GM18502 (cell line): ENCODE data around the gene IPCEF1.

Experiments
- ATAC-seq: cut with Tn5 transposase; IDR thresholded peaks from one replicate; pipeline ENCODE4 v1.9.1; 2021; ENCODE audit warnings: mild to moderate bottlenecking; ENCODE audit not compliant: unreplicated experiment, poor library complexity

IPCEF1 gene

DNA sequence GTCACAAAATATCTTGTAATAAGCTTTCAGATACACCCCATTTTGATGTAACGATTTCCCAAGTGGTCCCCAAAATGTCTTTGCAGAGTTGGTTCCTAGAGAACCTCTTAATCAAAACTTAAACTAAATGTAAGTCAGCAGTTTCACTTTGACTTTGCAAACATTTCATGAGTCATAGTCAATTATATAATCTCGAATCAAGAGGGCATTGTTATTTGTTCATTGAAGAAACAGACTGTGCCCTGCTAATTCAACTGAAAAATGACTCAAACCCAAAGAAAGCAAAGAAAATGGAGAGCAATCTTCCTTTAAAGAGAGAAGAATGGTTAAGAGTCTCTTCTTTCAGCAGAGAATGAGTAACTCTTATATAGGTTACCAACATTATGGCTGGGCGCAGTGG lies 58.3 kb downstream of the IPCEF1 start:
- ATAC-seq: peak; percentile 50

DNA sequence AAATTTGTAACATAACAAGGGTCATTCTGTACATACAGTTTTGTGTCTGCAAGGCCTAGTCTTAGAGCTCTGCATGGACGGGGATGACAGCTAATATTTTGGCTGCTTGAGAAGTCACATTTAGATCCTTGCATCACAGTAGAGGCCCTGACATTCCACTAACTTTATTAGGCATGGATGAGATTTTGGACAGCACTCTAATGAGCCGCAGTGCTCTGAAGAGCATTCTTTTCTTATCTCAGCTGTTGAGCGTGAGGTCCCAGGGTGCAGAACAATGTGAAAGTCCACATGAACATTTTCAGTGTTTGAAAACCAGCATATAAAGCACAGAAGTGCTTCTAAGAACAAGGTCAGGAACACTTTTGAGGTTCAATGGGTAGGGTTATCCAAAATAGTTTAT lies 58.9 kb downstream of the IPCEF1 start:
- no peak for ATAC-seq

DNA sequence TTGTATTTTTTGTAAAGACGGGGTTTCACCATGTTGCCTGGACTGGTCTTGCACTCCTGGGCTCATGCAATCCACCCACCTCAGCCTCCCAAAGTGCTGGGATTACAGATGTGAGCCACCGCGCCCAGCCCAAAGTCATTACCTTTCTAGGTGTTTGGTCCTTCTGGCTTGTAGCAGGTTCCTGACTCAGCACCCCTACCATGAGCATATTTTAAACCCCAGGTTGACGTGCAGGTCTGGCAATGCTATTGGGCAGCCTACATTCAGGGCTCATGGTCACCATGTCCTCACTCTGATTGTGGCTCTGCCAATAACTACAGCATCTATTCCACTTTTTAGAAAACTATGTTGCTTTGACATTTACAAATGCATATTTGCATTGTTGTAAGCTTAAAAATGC lies 59.4 kb downstream of the IPCEF1 start:
- no peak for ATAC-seq

DNA sequence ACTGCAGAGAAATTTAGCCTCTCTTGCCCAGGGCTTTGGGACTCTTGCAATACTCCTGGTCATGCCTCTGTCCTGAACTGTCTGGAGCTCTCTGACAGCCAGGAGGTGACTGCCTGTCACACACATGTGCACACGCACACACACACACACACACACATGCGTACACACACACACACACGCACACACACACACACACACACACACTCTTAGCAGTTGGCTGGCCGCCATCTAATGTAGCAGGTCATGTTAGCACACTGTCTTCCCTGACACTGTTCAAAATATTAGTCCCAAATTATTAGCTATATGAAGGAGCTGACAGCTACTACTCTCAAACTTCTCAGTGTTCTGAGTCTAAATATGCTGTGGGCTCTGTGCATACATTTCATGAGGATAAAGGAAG lies 60.9 kb downstream of the IPCEF1 start:
- no peak for ATAC-seq

DNA sequence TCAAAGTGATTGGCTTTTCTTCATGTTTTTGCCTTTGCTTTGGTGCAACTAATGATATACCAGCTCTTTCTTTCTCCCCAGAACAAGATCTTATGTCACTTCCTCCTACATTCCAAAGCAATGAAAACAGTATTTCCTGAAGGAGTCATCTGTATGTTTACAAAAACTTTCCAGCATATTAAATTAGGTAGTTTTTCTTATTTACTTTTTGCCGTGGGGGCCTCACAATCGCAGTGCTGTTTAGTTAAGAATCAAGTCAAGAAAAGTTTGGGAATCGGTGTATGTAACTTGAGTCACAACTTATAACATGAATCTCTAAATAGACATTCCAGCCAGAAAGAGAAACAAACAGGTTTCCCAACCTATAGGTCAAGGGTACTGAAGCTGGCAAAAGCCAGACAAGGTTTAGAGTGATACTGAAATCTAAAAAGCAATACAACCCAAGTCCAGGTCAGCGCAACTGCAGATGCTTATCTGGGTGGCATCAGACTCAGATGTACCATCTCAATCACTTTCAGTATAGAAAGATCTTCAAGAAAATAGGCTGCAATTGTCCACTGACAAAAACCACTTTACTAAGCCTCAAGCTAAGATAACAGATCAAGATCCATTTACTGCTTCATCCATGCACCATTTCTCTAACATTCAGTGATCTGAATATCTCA lies 63.6 kb downstream of the IPCEF1 start:
- no peak for ATAC-seq

DNA sequence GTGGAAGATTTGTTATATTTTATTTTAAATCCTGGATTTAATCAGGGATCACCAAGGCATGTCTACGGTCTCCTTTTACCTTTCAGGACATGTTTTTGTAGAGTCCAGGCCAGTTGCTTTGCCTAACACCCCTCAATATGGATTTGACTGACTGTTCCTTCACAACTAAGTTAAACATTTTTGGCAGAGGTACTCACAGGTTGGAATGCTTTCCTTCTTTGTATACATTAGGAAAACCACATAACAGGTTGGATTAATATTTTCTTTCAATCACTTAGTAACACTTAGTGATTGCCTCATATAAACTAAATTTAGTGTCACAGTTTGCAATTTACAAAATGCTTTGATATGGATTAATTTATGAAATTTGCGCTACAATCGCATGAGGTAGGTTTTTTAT lies 64.5 kb downstream of the IPCEF1 start:
- ATAC-seq: no peak

DNA sequence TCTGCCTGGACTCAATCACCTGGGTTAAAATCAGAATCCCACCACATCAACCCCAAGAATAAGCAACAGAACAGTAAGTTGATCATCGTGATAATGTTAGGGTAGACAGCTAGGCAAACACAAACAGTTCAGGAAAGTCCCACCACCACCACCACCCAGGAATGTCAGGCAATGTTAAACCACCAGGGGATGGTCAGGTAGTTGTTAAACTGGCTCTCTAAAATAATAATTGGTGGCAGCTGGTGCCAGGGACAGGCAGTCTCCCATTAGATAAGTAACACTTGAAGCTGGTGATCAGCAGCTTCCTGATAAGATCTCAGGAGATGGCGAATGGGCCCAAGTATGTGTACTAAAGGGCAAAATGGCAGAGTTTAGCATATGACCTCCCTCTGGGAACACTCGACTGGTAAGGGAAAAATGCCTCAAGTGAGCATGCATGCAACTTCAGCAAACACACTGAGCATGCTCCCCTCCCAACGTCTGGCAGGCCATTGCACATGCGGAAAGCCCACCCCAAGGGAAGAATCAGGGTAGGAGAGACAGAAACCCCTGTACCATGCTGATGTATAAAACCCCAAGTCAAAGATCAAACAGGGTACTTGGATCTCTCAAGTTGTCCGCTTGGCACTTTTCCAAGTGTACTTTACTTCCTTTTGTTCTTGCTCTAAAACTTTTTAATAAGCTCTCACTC lies 66.6 kb downstream of the IPCEF1 start:
- no peak for ATAC-seq

DNA sequence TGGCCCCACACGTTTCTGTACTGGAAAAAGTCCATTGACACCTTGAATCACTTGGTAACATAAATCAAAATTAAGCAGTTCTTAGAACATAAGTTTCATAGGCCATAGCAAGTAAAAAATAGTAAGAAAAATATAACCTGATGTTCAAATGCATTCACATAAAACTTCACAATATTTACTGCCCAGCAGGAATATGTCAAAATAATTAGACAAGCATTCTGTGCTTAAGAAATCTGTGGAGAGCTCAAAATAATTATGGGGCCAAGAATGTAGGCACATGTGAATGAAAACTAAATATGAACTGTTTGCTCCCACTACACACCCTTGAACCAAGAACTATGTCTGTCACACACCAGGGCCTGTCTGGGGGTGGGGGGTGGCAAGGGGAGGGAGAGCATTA lies 70.8 kb downstream of the IPCEF1 start:
- ATAC-seq: no peak

DNA sequence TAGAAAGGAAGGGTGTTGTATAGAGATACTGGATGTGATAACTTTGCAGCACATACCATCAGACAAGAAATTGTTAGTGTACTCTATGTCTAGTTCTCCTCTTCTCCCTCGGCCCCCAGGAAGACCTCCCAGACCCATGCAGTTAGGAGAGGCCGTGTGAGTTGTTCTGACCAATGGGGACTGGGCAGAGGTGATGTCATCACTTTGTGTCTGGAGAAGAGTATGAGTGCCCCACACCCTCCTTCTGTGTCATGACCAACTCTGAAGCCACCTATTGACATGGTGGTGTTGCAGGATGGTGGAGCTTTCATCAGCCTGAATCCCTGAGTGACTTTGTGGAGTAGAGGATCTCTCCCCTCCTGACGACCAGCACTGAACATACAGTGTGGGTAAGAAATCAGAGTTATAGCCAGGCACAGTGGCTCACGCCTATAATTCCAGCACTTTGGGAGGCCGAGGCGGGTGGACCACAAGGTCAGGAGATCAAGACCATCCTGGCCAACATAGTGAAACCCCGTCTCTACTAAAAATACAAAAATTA lies 72.2 kb downstream of the IPCEF1 start:
- no peak for ATAC-seq

DNA sequence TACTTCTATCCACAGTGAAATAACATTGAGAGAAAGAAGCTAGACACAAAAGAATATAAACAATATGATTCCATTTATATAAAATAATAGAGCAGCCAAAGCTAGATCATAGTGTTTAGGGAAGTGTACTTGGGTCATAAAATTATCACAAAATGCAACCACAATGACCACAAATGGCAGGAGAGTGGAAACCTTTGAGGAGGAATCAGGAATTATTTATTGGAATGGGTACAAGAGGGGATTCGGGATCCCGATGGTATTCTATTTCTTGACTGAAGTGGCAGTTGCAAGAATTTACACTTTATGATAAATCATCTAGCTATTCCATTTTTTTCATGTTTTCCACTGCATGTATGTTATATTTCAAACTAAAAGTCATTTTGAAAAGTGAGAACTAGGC lies 76.1 kb downstream of the IPCEF1 start:
- ATAC-seq: no peak

DNA sequence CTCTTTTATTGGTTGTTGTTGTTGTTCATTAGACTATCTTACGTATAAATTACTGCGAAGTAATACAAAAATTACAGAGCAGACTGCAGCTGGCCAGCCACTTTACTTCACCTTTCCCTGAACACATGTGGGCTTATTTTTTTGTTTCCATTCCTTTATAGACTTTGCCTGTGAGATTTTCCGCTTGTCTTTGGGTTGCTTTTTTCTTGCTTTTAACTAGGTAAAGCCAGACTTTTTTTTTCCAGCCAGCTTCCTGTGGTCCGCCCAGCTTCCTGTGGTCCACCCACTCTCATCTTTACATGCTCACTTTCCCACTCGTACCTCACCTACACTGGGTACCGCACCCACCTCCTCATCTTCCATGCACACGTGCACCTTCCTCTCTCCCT lies 79.0 kb downstream of the IPCEF1 start:
- peak; percentile 35 for ATAC-seq

DNA sequence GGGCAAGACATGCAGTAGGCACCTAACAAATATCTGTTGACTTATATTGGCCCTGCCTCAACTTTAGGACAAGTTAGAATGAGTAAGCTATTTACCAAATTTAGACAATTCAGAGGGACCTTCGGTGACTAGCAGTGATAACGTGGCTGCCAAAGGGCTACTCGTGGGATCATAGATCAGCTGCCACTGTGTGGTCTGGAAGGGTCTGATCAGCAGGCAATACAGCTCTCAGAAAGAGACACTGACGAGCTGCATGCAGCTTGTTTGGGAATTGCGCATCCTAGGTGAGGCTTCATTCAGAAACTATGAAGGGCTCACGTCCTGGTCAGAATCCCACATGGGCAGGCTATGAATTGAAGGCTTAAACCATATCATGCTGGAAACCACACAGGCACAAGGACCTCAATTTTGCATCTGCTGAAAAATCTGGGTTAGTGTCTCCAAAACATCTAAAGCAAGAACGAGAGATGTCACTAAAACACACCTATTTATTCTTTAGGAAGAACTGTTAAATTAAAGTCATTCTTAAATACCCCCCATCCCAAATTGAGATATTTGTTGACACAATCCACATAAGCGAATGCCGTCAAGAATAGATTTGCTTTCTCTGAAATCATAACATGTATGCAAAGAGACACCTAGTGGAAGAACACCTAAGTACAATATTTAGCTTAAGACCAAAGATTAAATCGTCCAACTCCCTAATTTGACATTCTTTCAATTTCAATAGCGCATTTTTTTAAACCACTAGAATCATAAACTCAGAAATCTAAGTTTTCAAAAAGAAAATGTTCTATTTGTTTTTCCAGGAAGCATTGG lies 79.6 kb downstream of the IPCEF1 start:
- peak; percentile 70 for ATAC-seq

DNA sequence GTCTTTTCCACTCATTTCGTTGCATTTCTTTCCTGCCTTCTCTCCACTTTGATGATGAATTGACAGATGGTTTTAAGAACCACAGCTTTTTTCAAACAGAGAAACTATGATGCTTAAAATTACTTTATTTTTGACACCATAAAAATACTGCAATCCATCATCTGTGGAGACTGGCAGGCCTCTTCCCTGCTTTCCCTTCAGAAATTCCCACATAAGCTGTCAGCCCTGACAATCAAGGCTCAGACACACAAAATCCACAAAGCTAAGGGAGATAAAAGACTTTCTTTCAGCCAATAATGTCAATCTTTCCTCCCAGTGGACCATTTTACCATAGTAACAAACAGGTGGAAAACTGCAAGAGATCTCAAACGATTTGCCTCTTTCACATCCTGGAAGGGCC lies 82.4 kb downstream of the IPCEF1 start:
- ATAC-seq: no peak

DNA sequence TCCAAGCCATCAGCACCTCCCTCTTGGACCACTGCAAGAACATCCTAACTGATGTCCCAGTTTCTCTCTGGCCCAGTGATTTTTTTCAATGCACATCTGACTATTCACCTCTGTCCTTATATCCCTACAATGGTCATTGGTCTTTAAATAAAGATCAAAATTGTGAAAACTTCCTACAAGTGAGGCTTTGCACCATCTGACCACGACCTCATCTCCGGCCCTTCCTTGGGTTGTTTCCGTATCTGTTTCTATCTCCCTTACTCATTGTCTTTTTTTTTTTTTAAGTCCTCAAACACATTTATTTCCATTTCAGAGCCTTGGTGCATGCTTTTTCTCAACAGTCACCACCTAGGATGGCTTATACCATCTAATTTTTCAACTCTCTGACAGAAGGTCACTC lies 88.1 kb downstream of the IPCEF1 start:
- ATAC-seq: no peak

DNA sequence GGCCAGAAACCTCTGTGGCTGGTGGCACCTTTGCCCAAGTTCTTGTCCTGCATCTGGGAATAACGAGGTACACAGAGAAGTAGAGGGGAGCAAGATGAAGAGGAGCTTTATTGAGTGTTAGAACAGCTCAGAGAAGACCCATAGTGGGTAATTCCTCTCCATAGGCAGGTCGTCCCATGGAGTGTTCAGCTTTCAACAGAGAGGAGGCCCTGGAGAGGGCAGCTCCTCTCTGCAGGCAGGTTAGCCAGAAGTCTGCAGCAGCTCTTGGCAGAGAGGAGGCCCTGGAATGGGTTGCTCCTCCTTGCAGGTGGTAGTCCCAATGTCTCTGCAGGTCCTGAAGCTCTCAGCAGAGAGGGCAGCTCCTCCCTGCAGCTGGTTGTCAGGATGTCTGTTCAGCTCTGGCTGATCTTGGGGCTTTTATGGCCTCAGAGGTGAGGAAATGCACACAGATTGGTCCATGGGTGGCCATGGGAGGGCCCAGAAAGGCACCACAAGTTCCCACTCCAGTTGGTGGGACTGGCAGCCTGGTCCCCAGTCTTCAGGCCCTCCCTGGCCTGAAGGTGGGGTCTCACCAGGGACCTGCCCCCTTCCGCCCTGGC lies 89.0 kb downstream of the IPCEF1 start:
- peak; percentile 71 for ATAC-seq

DNA sequence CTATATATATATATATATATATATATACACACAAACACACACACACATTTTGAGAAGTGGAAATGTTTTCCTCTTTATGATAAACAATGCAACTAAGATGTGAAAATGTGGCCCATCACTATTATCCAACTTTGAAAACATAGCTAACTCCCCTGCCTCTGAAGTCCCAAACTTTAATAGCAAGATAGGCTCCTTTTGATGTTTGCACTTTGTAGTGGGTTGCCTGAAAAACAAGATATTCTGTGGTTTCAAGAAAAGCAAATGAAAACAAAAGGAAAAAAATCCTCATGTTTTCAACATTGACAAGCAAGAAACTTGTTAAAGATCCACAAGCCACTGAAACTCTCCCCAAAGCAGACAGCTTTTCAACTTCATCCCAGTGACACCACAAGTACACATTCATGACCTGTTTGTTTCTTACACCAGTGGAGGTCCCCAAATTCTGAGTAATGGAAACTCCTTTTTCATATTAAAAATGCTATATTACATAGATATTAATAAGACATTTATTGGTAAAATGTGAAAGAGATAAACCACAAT lies 90.0 kb downstream of the IPCEF1 start:
- ATAC-seq: no peak

DNA sequence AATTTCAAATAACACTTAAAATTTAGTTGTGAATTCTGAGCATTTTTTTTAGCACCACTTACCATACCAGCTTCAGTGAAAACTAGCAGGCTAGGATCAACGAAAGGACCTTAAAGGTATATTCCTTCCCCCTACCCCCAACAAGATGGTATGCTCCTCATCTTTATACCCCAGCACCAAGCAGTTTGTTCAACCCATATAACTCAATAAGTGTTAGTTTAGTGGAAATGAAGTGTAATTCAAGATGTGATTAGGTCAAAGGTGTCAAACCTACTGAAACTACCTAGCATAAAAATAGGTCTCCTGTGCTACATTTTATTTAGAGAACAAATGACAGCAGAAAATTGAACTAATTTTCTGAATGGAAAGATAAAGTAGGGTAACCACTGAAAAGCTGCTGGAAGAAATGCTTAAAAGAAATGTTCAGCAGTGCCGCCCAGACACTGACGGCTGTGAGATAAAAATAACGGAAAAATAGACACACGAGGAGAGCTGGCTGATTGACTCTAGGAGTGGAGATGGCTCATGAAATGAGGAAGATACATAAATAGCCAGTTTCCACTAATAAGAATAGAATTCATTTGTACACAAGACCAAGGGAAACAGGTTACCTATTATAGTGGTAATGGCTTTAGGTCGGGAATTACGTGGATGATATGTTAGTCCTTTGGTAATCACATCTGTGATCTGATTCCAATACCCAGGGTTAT lies 94.8 kb downstream of the IPCEF1 start:
- ATAC-seq: peak; percentile 26

DNA sequence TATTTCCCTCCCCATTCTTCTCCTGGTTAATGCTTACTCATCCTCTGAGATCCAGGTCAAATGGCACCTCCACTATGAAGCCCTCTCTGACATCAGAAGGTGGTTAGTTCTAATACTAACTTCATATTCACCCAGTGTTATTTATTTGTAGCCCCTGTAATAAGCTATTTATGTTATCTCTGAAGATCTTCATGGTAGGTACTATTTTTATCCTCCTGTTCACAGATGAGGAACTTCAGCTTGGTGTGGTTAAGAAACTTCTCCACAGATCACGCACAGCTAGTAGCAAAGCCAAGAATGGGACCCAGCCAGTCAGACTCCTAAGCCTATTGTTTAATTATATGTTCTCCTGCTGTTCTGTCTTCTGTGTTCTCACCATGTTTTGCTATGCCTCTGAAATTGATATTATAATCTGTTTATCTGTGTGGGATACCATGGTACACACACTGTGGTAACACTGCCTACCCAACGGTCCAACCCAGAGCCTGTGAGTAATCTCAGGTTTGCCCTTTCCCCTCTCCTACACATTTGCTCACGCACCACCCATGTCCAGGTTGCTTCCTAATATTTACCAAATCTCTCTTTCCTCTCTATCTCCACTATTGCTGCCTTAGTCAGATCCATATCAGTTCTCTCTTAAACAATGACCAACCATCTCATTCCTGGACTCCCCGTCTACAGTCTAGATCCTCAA lies 98.4 kb downstream of the IPCEF1 start:
- peak; percentile 82 for ATAC-seq

DNA sequence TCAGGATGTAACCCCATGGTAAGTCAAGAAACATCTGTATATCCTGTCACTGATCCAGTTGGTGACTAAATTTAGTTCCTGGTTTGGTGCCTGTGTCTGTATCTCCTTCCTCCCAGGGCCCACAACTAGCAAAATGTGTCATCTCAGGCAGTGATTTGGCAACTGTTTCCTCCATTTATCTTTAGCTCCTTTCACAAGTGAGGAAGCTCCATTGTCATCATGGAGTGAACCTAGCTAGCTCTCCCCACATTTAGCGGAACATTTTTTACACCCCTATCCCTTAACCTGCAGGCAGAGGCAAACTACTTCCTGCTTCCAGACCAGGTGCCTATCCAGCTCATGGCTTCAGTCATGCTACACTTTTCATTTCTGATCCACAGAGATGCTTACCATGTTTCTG lies 99.5 kb downstream of the IPCEF1 start:
- ATAC-seq: no peak
